OCI-LY3 (cell line): Measurements from ENCODE around the gene SYPL2.

Source experiments
- EZH2phosphoT487 ChIP-seq: fragments of 200-600 bp; shearing (Covaris generic); IDR thresholded peaks from 2 replicates; pipeline ENCODE4 v1.6.1; 2018; ENCODE audit warnings: antibody characterized with exemption, mixed run types, low read depth
- TF ChIP-seq, protein P1 (sequence below): fragments of 200-600, 300-600 bp; sonication (generic); IDR thresholded peaks from 2 replicates; pipeline ENCODE4 v1.5.1; 2014; ENCODE audit warnings: antibody characterized with exemption, low read length, low read depth

DNA sequence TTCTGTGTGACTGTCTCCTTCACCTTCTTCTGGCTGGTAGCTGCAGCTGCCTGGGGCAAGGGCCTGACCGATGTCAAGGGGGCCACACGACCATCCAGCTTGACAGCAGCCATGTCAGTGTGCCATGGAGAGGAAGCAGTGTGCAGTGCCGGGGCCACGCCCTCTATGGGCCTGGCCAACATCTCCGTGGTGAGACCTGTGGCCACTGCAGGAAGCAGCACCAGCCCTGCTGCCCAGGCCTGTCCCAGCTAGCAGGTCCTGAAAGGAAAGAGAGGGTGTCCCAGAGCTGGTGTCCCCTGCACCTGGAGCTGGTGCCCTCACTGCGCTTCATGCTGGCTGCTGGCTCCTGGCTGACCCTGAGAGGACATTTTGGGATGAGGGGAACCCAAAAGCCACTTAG, 11.5 kb downstream of the SYPL2 start:
- TF ChIP-seq EZH2phosphoT487, result no peak
- TF ChIP-seq, protein P1, sequence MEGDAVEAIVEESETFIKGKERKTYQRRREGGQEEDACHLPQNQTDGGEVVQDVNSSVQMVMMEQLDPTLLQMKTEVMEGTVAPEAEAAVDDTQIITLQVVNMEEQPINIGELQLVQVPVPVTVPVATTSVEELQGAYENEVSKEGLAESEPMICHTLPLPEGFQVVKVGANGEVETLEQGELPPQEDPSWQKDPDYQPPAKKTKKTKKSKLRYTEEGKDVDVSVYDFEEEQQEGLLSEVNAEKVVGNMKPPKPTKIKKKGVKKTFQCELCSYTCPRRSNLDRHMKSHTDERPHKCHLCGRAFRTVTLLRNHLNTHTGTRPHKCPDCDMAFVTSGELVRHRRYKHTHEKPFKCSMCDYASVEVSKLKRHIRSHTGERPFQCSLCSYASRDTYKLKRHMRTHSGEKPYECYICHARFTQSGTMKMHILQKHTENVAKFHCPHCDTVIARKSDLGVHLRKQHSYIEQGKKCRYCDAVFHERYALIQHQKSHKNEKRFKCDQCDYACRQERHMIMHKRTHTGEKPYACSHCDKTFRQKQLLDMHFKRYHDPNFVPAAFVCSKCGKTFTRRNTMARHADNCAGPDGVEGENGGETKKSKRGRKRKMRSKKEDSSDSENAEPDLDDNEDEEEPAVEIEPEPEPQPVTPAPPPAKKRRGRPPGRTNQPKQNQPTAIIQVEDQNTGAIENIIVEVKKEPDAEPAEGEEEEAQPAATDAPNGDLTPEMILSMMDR, result no peak
